GM20000 (cell line): Measurements from ENCODE around the gene NDUFS2.
"Not testable (repeated sequence)": the region's sequence is repeated elsewhere in the genome, so short reads cannot be mapped to it uniquely, and the experiment has no call there.

Experiments used
- DNase-seq: peaks from one replicate; pipeline ENCODE4 v3.0.0; 2012; ENCODE audit warnings: low spot score
- TF ChIP-seq, protein P1 (sequence below): IDR thresholded peaks from 2 replicates; pipeline ENCODE4 v1.5.1; 2012; ENCODE audit warnings: mild to moderate bottlenecking, control low read depth; ENCODE audit errors: extremely low read depth, missing control alignments

The NDUFS2 gene

DNA sequence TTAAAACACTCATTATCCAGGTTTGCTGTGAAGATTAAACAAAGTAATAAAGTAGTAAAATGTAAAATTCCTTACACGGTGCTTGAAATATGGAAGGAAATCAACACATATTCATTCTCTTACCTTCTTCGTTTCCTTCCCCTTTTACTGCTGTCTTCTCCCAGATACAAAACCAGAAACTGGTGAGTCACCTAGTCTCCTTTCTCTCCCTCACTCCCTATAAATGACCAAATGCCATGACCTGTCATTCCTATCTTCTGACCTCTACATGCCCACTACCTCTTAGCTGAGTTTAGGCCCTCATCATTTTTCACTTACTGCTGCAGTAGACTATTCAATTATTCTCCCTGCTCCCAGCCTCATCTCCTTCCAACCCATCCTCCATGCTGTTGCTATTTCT lies 40.1 kb downstream of the NDUFS2 start:
- TF ChIP-seq, protein P1, sequence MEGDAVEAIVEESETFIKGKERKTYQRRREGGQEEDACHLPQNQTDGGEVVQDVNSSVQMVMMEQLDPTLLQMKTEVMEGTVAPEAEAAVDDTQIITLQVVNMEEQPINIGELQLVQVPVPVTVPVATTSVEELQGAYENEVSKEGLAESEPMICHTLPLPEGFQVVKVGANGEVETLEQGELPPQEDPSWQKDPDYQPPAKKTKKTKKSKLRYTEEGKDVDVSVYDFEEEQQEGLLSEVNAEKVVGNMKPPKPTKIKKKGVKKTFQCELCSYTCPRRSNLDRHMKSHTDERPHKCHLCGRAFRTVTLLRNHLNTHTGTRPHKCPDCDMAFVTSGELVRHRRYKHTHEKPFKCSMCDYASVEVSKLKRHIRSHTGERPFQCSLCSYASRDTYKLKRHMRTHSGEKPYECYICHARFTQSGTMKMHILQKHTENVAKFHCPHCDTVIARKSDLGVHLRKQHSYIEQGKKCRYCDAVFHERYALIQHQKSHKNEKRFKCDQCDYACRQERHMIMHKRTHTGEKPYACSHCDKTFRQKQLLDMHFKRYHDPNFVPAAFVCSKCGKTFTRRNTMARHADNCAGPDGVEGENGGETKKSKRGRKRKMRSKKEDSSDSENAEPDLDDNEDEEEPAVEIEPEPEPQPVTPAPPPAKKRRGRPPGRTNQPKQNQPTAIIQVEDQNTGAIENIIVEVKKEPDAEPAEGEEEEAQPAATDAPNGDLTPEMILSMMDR = no peak
- no peak for DNase-seq

DNA sequence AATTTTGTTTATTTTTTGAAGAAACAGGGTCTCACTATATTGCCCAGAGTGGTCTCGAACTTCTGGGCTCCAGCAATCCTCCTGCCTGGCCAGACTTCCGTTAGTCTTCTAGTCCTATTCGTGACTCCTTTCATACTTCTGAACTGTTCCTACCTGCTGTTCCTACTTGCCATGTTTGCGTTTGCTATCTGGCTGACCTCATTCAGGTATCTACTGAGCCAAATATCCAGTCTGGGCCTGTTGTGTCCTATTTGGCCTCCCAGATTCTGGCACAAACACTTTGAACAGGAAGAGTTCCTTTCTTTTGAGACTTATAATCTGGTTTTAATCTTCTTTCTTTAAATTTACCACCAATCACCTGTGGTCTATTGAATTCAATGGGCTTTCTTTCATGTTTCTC lies 42.7 kb downstream of the NDUFS2 start:
- no peak for DNase-seq
- TF ChIP-seq, protein P1 = no peak

DNA sequence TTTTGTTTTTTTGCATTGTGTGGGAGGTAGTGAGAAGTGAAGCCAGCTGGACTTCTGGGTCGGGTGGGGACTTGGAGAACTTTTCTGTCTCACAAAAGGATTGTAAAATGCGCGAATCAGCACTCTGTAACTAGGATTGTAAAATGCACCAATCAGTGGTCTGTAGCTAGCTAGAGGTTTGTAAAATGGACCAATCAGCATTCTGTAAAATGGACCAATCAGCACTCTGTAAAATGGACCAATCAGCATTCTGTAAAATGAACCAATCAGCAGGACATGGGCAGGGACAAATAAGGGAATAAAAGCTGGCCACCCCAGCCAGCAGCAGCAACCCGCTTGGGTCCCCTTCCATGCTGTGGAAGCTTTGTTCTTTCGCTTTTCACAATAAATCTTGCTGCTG lies 47.9 kb downstream of the NDUFS2 start:
- DNase-seq = not testable (repeated sequence)

DNA sequence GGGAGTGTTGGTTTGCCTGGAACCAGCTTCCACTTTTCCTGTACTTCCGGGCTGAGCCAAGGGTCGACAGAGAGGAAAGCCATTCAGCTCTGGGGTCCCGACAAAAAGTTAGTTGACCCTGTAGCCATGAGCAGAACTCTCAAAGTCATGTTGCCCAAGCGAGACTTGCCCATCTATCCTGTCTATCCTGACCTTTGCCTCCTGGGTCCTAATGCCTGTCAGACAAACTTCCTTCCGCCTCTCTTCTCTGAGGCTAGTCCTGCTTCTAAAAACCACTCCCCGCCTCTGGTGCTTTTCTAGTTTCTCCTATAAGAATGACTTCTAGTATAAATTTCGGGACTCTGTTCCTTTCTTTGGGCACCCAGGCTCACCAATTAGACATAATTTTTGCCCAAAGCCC lies 48.7 kb downstream of the NDUFS2 start:
- TF ChIP-seq, protein P1 = no peak
- no peak for DNase-seq

DNA sequence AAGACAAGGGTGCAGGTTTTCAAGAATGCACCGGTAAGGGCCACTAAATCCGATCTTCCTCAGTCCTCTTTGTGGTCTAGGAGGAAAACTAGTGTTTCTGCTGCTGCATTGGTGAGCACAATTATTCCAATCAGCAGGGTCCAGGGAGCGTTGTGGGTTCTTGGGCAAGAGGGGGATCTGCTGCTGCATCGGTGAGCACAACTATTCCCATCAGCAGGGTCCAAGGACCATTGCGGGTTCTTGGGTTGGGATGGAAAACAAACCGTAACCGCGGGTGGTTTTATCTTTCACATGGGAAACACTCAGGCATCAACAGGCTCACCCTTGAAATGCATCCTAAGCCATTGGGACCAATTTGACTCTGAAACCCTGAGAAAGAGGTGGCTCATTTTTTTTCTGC lies 49.4 kb downstream of the NDUFS2 start:
- no peak for DNase-seq
- TF ChIP-seq, protein P1 = no peak

DNA sequence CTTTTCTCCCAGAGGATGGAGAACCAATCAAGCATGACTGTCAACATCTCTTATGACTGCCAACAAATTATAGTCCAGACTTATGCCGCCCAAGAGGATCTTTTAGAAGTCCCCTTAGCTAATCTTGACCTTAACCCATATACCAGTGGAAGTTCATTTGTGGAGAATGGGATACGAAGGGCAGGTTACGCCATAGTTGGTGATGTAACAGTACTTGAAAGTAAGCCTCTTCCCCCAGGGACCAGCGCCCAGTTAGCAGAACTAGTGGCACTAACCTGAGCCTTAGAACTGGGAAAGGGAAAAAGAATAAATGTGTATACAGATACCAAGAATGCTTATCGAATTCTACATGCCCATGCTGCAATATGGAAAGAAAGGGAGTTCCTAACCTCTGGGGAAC lies 53.1 kb downstream of the NDUFS2 start:
- not testable (repeated sequence) for DNase-seq

DNA sequence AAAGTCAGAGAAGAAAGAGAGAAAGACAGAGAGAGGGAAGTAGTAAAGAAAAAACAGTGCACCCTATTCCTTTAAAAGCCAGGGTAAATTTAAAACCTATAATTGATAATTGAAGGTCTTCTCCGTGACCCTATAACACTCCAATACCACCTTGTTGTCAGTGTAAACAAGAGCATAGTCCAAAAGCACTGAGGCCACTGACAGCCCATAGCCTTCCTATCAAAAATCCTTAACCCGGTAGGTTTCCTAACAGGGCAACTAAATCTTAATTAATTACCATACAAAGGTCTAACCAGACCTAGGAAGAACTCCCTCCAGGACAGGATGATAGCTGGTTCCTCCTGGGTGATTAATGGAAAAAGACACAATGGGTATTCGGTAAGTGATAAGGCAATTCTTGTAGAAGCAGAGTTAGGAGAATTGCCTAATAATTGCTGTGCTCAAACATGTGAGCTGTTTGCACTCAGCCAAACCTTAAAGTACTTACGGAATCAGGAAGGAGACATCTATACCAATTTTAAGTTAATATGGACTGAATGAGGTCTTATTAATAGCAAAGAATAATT lies 53.9 kb downstream of the NDUFS2 start:
- not testable (repeated sequence) for DNase-seq

DNA sequence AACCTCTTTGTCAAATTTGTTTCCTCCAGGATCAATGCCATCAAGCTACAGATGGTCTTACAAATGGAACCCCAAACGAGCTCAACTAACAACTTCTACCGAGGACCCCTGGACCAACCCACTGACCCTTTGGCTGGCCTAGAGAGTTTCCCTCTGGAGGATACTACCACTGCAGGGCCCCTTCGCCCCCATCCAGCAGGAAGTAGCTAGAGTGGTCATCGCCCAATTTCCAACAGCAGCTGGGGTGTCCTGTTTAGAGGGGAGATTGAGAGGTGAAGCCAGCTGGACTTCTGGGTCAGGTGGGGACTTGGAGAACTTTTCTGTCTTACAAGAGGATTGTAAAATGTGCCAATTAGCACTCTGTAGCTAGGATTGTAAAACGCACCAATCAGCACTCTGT lies 54.9 kb downstream of the NDUFS2 start:
- not testable (repeated sequence) for DNase-seq

DNA sequence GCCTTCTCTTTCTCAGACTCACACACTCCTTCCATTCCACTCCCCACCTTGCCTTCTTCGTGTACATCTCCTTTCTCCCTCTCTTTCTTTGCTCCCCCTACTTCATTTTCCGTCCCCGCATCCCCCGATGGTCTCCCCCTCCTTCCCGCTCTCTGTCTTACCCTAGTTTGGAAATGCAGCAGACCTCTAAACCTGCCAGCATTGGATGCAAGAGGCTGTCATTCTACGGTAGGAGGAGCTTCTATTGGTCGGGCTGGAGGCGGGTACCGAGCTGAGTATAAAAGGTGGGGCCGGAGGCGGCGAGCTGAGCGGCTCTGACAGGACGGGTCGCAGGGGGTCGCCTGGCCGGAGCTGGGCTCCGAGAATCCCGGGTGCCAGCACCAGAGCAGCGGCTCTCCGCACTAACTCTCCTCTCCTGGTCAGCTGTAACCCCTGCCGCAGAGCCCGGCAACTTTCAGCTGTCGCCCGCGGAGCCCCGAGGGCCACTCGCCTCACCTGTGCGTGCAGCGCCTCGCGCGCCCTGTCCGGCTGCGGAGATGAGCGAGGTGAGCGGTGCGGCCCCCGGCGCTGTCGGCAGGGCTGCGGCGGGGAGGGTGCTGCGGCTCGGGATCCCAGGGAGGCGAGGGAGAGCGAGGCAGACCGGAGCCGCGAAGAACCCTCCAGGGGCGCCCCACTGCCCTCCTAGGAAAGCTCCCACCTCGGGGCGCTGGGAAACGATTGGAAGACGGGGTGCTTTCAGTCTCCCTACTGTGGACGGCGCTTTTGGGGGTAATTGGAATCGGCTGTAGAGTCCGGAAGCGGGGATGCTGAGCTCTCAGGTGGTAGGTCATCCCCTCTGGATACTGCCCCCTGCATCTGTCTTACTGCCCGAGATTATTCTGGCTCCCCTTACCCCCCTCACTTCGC lies 56.5 kb downstream of the NDUFS2 start, which contains the start of gene PCP4L1:
Gene PCP4L1 (plus strand): TSS at position 307 of the 906 bp plus-strand sequence. CDS start 230 bp downstream, at position 537.
- TF ChIP-seq, protein P1 = no peak
- DNase-seq = peak; percentile 80
